ENCODE measurements around the gene DMPK. TPM values are rescaled to one million over a fixed set of nuclear protein-coding genes. Genes with fewer than 3 reads are reported as not detected.

DMPK gene
- total RNA-seq, 1 donor from 2014 or later = 284 TPM

GRCh38 chr19:45823182-45823581, 40.9 kb upstream of the DMPK start:
- no peak overlapping the region for H3K27ac ChIP-seq (replicated peaks)
- DNase-seq = no peak
- peaks cover 5% of the 10 kb centered on the region for H3K4me1 ChIP-seq
- peaks cover 78% of the 10 kb centered on the region for H3K36me3 ChIP-seq
- intact Hi-C loops (cut with micrococcal nuclease) = no loop called here
- H3K9me3 ChIP-seq (replicated peaks) = no peaks in the 10 kb centered on the region
- no peak overlapping the region for H3K4me3 ChIP-seq
- TF ChIP-seq CTCF (IDR thresholded peaks at IDR 0.05; ENCODE audit: borderline replicate concordance) = no peak
- H3K27me3 ChIP-seq (ENCODE audit: low read depth) = no peaks in the 10 kb centered on the region

GRCh38 chr19:45822716-45823115, 40.4 kb upstream of the DMPK start:
- Histone ChIP-seq H3K27ac (replicated peaks) (no peak overlapping the region), H3K27me3 (ENCODE audit: low read depth) (no peaks in the 10 kb centered on the region), H3K4me1 (peaks cover 5% of the 10 kb centered on the region), H3K9me3 (replicated peaks) (no peaks in the 10 kb centered on the region), H3K36me3 (peaks cover 73% of the 10 kb centered on the region), H3K4me3 (no peak overlapping the region)
- no peak for DNase-seq
- no peak for TF ChIP-seq CTCF (IDR thresholded peaks at IDR 0.05; ENCODE audit: borderline replicate concordance)
- intact Hi-C loops (cut with micrococcal nuclease) = no loop called here

- intact Hi-C loops (cut with micrococcal nuclease) = no loop called here
- Histone ChIP-seq H3K27ac (replicated peaks) (no peak overlapping the region), H3K4me3 (no peak overlapping the region), H3K4me1 (peaks cover 11% of the 10 kb centered on the region), H3K36me3 (peaks cover 62% of the 10 kb centered on the region), H3K27me3 (ENCODE audit: low read depth) (no peaks in the 10 kb centered on the region), H3K9me3 (replicated peaks) (no peaks in the 10 kb centered on the region)
- no peak for DNase-seq
- TF ChIP-seq CTCF (IDR thresholded peaks at IDR 0.05; ENCODE audit: borderline replicate concordance) = no peak
Measured at GRCh38 chr19:45821570-45821969, 39.3 kb upstream of the DMPK start.

DNA sequence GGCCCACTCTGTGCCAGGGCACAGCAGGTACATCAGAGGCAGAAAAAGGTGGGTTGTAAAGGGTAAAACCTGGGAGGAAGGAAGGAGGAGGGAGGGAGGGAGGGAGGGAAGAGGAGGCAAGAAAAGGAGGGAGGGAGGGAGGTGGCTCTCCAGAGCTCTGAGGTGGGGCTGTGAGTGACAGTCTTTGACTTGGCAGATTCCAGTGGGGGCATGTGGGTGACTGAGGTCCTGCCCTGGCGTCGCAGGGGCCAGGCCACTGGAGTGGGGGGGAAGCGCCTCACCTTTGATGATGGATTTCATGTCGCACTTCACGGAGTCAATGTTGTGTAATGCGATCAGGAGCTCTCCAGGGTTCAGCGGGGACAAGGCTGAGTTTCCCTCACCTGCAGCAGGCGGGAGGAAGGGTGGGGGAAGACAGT, 38.8 kb upstream of the DMPK start:
- no peaks in the 10 kb centered on the region for H3K27me3 ChIP-seq (ENCODE audit: low read depth)
- H3K4me1 ChIP-seq = peaks cover 15% of the 10 kb centered on the region
- DNase-seq = no peak
- peaks cover 57% of the 10 kb centered on the region for H3K36me3 ChIP-seq
- no peak overlapping the region for H3K27ac ChIP-seq (replicated peaks)
- intact Hi-C loops (cut with micrococcal nuclease) = no loop called here
- no peak overlapping the region for H3K4me3 ChIP-seq
- TF ChIP-seq CTCF (IDR thresholded peaks at IDR 0.05; ENCODE audit: borderline replicate concordance) = no peak
- no peaks in the 10 kb centered on the region for H3K9me3 ChIP-seq (replicated peaks)

- intact Hi-C loops (cut with micrococcal nuclease) = no loop called here
- TF ChIP-seq CTCF (IDR thresholded peaks at IDR 0.05; ENCODE audit: borderline replicate concordance) = no peak
- Histone ChIP-seq H3K9me3 (replicated peaks) (no peaks in the 10 kb centered on the region), H3K4me3 (no peak overlapping the region), H3K4me1 (peaks cover 21% of the 10 kb centered on the region), H3K36me3 (peaks cover 52% of the 10 kb centered on the region), H3K27ac (replicated peaks) (no peak overlapping the region), H3K27me3 (ENCODE audit: low read depth) (no peaks in the 10 kb centered on the region)
- DNase-seq = no peak
Measured at GRCh38 chr19:45820413-45821102, 38.3 kb upstream of the DMPK start.
